Measurements from ENCODE around the gene BZW2.
A peak's percentile ranks its signal among the peaks of the same experiment; 100 is the strongest.
"Not testable (repeated sequence)": the region's sequence is repeated elsewhere in the genome, so short reads cannot be mapped to it uniquely, and the experiment has no call there.

BZW2 gene

GRCh38 chr7:16650266-16650665, 4.3 kb downstream of the BZW2 start:
- ATAC-seq (replicated peaks) (no peak), DNase-seq (no peak)
- Mint-ChIP-seq H3K9me3 (no peaks in the 10 kb centered on the region), H3K27ac (no peak overlapping the region), H3K36me3 (ENCODE audit: insufficient read depth) (peaks cover 11% of the 10 kb centered on the region), H3K4me3 (no peak overlapping the region), H3K27me3 (no peaks in the 10 kb centered on the region), H3K4me1 (ENCODE audit: low read depth in 2 of 2) (peaks cover 30 to 48% of the 10 kb centered on the region in 2 donors)

GRCh38 chr7:16651396-16652239, 5.6 kb downstream of the BZW2 start:
- peaks cover 27 to 38% of the 10 kb centered on the region in 2 donors for H3K4me1 Mint-ChIP-seq (ENCODE audit: low read depth in 2 of 2)
- H3K9me3 Mint-ChIP-seq, result no peaks in the 10 kb centered on the region
- ATAC-seq (replicated peaks) (no peak), DNase-seq (no peak)
- peak overlapping the region in 1 of 2 donors; percentile 13 for H3K4me3 Mint-ChIP-seq
- H3K27ac Mint-ChIP-seq, result no peak overlapping the region
- peaks cover 2% of the 10 kb centered on the region for H3K36me3 Mint-ChIP-seq (ENCODE audit: insufficient read depth)
- H3K27me3 Mint-ChIP-seq, result no peaks in the 10 kb centered on the region

- H3K36me3 Mint-ChIP-seq (ENCODE audit: insufficient read depth), result peaks cover 3% of the 10 kb centered on the region
- ATAC-seq (replicated peaks), result no peak
- H3K9me3 Mint-ChIP-seq, result no peaks in the 10 kb centered on the region
- peaks cover 23 to 32% of the 10 kb centered on the region in 2 donors for H3K4me1 Mint-ChIP-seq (ENCODE audit: low read depth in 2 of 2)
- no peak overlapping the region for H3K4me3 Mint-ChIP-seq
- no peaks in the 10 kb centered on the region for H3K27me3 Mint-ChIP-seq
- H3K27ac Mint-ChIP-seq, result no peak overlapping the region
- no peak for DNase-seq
Measured at GRCh38 chr7:16652240-16652583, 6.2 kb downstream of the BZW2 start.

- Mint-ChIP-seq H3K9me3 (no peaks in the 10 kb centered on the region), H3K36me3 (ENCODE audit: insufficient read depth) (peaks cover 5% of the 10 kb centered on the region), H3K27me3 (no peaks in the 10 kb centered on the region), H3K4me3 (no peak overlapping the region), H3K4me1 (ENCODE audit: low read depth in 2 of 2) (peaks cover 17 to 25% of the 10 kb centered on the region in 2 donors), H3K27ac (no peak overlapping the region)
- DNase-seq (no peak), ATAC-seq (replicated peaks) (no peak)
Measured at GRCh38 chr7:16652888-16653287, 6.9 kb downstream of the BZW2 start.

GRCh38 chr7:16655394-16655793, 9.4 kb downstream of the BZW2 start:
- Mint-ChIP-seq H3K9me3 (no peaks in the 10 kb centered on the region), H3K27me3 (no peaks in the 10 kb centered on the region), H3K4me1 (ENCODE audit: low read depth in 2 of 2) (peaks cover 12 to 14% of the 10 kb centered on the region in 2 donors), H3K36me3 (ENCODE audit: insufficient read depth) (peaks cover 10% of the 10 kb centered on the region), H3K4me3 (no peak overlapping the region), H3K27ac (no peak overlapping the region)
- ATAC-seq (replicated peaks) (no peak), DNase-seq (no peak)

- peaks cover 13 to 14% of the 10 kb centered on the region in 2 donors for H3K4me1 Mint-ChIP-seq (ENCODE audit: low read depth in 2 of 2)
- no peak overlapping the region for H3K27ac Mint-ChIP-seq
- no peak overlapping the region for H3K4me3 Mint-ChIP-seq
- H3K27me3 Mint-ChIP-seq, result no peaks in the 10 kb centered on the region
- DNase-seq (no peak), ATAC-seq (replicated peaks) (no peak)
- H3K36me3 Mint-ChIP-seq (ENCODE audit: insufficient read depth), result peaks cover 10% of the 10 kb centered on the region
- no peaks in the 10 kb centered on the region for H3K9me3 Mint-ChIP-seq
Measured at GRCh38 chr7:16656141-16656540, 10.2 kb downstream of the BZW2 start.

GRCh38 chr7:16657656-16658279, 11.8 kb downstream of the BZW2 start:
- Mint-ChIP-seq H3K9me3 (no peaks in the 10 kb centered on the region), H3K27me3 (no peaks in the 10 kb centered on the region), H3K4me1 (ENCODE audit: low read depth in 2 of 2) (peaks cover 10 to 13% of the 10 kb centered on the region in 2 donors), H3K4me3 (no peak overlapping the region), H3K27ac (peak overlapping the region in 1 of 2 donors; percentile 26), H3K36me3 (ENCODE audit: insufficient read depth) (peaks cover 10% of the 10 kb centered on the region)
- ATAC-seq (replicated peaks) (no peak), DNase-seq (no peak)

GRCh38 chr7:16659854-16660497, 14.0 kb downstream of the BZW2 start:
- DNase-seq; ATAC-seq (replicated peaks); H3K4me3 Mint-ChIP-seq; H3K27ac Mint-ChIP-seq; H3K9me3 Mint-ChIP-seq; H3K27me3 Mint-ChIP-seq: not testable (repeated sequence)
- peaks cover 15% of the 10 kb centered on the region for H3K36me3 Mint-ChIP-seq (ENCODE audit: insufficient read depth)
- H3K4me1 Mint-ChIP-seq (ENCODE audit: low read depth in 2 of 2), result peaks cover 9 to 15% of the 10 kb centered on the region in 2 donors

GRCh38 chr7:16660702-16661464, 14.9 kb downstream of the BZW2 start:
- no peak for DNase-seq
- Mint-ChIP-seq H3K27ac (no peak overlapping the region), H3K36me3 (ENCODE audit: insufficient read depth) (peaks cover 22% of the 10 kb centered on the region), H3K27me3 (no peaks in the 10 kb centered on the region), H3K4me1 (ENCODE audit: low read depth in 2 of 2) (peaks cover 9 to 12% of the 10 kb centered on the region in 2 donors), H3K9me3 (no peaks in the 10 kb centered on the region), H3K4me3 (no peak overlapping the region)
- no peak for ATAC-seq (replicated peaks)

- no peak for DNase-seq
- H3K9me3 Mint-ChIP-seq, result no peaks in the 10 kb centered on the region
- peaks cover 25% of the 10 kb centered on the region for H3K36me3 Mint-ChIP-seq (ENCODE audit: insufficient read depth)
- H3K27me3 Mint-ChIP-seq, result no peaks in the 10 kb centered on the region
- peaks cover 9 to 12% of the 10 kb centered on the region in 2 donors for H3K4me1 Mint-ChIP-seq (ENCODE audit: low read depth in 2 of 2)
- H3K27ac Mint-ChIP-seq, result no peak overlapping the region
- no peak overlapping the region for H3K4me3 Mint-ChIP-seq
- ATAC-seq (replicated peaks), result no peak
Measured at GRCh38 chr7:16661924-16662323, 15.9 kb downstream of the BZW2 start.

- no peaks in the 10 kb centered on the region for H3K9me3 Mint-ChIP-seq
- ATAC-seq (replicated peaks) (no peak), DNase-seq (no peak)
- peaks cover 34% of the 10 kb centered on the region for H3K36me3 Mint-ChIP-seq (ENCODE audit: insufficient read depth)
- H3K4me1 Mint-ChIP-seq (ENCODE audit: low read depth in 2 of 2), result peaks cover 6 to 10% of the 10 kb centered on the region in 2 donors
- H3K27me3 Mint-ChIP-seq, result no peaks in the 10 kb centered on the region
- no peak overlapping the region for H3K4me3 Mint-ChIP-seq
- no peak overlapping the region for H3K27ac Mint-ChIP-seq
Measured at GRCh38 chr7:16667355-16667754, 21.4 kb downstream of the BZW2 start.

- DNase-seq (no peak), ATAC-seq (replicated peaks) (no peak)
- Mint-ChIP-seq H3K9me3 (no peaks in the 10 kb centered on the region), H3K27ac (no peak overlapping the region), H3K36me3 (ENCODE audit: insufficient read depth) (peaks cover 39% of the 10 kb centered on the region), H3K27me3 (no peaks in the 10 kb centered on the region), H3K4me1 (ENCODE audit: low read depth in 2 of 2) (peaks cover 6 to 10% of the 10 kb centered on the region in 2 donors), H3K4me3 (no peak overlapping the region)
Measured at GRCh38 chr7:16668049-16668858, 22.3 kb downstream of the BZW2 start.

Measured in effector memory CD8-positive, alpha-beta T cell (primary cell).